Measurements from ENCODE around the gene GCN1.

Gene GCN1

GRCh38 chr12:120093336-120093591, 101.3 kb downstream of the GCN1 start:
- no peak for DNase-seq (ENCODE audit: low read depth)
- no peak overlapping the region for H3K4me3 ChIP-seq (ENCODE audit: low read depth, low read length)
- no peak for TF ChIP-seq CTCF (IDR thresholded peaks at IDR 0.05; ENCODE audit: insufficient read depth, low read depth, low read length, missing control alignments)

GRCh38 chr12:120092551-120093335, 101.8 kb downstream of the GCN1 start:
- TF ChIP-seq CTCF (IDR thresholded peaks at IDR 0.05; ENCODE audit: insufficient read depth, low read depth, low read length, missing control alignments) = no peak
- H3K4me3 ChIP-seq (ENCODE audit: low read depth, low read length) = no peak overlapping the region
- DNase-seq (ENCODE audit: low read depth) = no peak

GRCh38 chr12:120091371-120092090, 103.0 kb downstream of the GCN1 start:
- DNase-seq (ENCODE audit: low read depth) = no peak
- no peak overlapping the region for H3K4me3 ChIP-seq (ENCODE audit: low read depth, low read length)
- no peak for TF ChIP-seq CTCF (IDR thresholded peaks at IDR 0.05; ENCODE audit: insufficient read depth, low read depth, low read length, missing control alignments)

GRCh38 chr12:120090626-120091295, 103.8 kb downstream of the GCN1 start:
- no peak for TF ChIP-seq CTCF (IDR thresholded peaks at IDR 0.05; ENCODE audit: insufficient read depth, low read depth, low read length, missing control alignments)

GRCh38 chr12:120090206-120090605, 104.3 kb downstream of the GCN1 start:
- H3K4me3 ChIP-seq (ENCODE audit: low read depth, low read length) = no peak overlapping the region
- DNase-seq (ENCODE audit: low read depth) = no peak
- no peak for TF ChIP-seq CTCF (IDR thresholded peaks at IDR 0.05; ENCODE audit: insufficient read depth, low read depth, low read length, missing control alignments)

More at GRCh38 chr12:120090626-120091295, 103.8 kb downstream of the GCN1 start:
- DNase-seq (ENCODE audit: low read depth) = no peak
- no peak overlapping the region for H3K4me3 ChIP-seq (ENCODE audit: low read depth, low read length)

GRCh38 chr12:120089796-120090195, 104.7 kb downstream of the GCN1 start:
- TF ChIP-seq CTCF (IDR thresholded peaks at IDR 0.05; ENCODE audit: insufficient read depth, low read depth, low read length, missing control alignments) = no peak
- no peak overlapping the region for H3K4me3 ChIP-seq (ENCODE audit: low read depth, low read length)
- DNase-seq (ENCODE audit: low read depth) = no peak

Data from GM12865 (cell line).